NOMO-1 treated with DMSO at 0.1 percent for 48 hours (cell line): ENCODE data around the gene EGFL6.

ENCODE experiments used
- DNase-seq: peaks from one replicate; lab custom pipeline; 2025; ENCODE audit not compliant: unreplicated experiment; lab: John Stamatoyannopoulos, UW

The EGFL6 gene, protein sequence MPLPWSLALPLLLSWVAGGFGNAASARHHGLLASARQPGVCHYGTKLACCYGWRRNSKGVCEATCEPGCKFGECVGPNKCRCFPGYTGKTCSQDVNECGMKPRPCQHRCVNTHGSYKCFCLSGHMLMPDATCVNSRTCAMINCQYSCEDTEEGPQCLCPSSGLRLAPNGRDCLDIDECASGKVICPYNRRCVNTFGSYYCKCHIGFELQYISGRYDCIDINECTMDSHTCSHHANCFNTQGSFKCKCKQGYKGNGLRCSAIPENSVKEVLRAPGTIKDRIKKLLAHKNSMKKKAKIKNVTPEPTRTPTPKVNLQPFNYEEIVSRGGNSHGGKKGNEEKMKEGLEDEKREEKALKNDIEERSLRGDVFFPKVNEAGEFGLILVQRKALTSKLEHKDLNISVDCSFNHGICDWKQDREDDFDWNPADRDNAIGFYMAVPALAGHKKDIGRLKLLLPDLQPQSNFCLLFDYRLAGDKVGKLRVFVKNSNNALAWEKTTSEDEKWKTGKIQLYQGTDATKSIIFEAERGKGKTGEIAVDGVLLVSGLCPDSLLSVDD

DNA sequence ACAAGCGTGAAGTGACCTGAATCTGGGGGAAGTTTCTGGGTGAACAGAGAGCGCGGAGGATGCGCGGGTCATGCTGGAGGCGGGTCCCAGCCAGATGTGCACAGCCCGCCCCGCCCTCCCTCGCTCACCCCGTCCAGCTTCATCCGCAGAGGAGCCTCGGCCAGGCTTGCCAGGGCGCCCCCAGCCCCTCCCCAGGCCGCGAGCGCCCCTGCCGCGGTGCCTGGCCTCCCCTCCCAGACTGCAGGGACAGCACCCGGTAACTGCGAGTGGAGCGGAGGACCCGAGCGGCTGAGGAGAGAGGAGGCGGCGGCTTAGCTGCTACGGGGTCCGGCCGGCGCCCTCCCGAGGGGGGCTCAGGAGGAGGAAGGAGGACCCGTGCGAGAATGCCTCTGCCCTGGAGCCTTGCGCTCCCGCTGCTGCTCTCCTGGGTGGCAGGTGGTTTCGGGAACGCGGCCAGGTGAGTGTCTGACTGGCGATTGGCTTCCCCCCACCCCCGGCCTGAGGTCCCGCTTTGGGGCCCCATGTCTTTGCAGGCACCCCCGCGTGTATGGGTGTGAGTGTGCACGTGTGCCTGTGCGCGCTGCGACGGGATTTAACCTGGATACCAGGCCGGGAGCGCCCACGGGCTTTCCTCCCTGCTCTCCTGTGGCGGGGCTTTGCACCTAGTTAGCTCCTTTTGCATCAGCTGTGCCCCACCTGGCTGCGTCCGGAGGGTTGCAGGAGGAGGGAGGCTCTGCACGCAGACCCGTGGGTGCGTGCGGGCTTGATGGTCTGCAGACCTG lies at the start of gene EGFL6:
TSS of gene EGFL6 (plus strand) at position 123 of the 782 bp plus-strand sequence. CDS start at position 384, 261 bp downstream.
- no peak for DNase-seq

DNA sequence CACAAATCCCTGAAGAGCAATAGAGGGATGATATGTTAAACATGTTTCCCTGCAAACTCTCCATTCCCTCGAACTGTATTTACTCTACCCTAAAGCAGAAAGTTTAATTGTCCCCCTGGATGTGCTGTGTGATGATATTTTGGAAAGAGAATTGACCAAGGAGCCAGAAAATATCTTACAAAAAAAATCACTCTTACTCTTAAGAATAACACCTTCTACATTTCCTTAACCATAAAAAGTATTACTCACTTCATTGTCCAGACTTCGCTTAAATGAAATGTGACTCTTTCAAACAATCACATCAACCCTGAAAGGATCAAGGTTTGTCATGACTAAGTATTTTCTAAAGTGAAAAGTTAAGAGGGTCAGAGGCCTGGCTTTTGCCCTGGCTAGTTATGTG lies 49.0 kb upstream of the EGFL6 start:
- no peak for DNase-seq

DNA sequence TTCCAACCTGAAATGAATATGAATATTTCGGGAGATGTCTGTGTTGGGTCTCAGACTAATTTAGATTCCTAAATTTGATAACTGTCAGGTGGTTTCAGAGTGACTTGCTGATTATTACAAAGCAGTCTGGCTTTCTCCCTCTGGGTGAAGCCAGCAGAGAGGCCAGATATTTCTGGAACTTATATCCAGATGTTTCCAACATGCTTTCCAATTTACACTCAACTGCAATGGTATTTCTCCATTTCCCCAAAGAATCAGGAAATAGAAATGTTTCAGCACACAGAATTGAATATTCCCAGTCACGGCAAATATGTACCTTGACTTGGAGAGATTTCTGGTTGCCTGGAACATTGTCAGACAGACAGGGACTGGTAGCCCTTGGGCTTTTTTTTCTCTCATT lies 48.5 kb upstream of the EGFL6 start:
- no peak for DNase-seq

DNA sequence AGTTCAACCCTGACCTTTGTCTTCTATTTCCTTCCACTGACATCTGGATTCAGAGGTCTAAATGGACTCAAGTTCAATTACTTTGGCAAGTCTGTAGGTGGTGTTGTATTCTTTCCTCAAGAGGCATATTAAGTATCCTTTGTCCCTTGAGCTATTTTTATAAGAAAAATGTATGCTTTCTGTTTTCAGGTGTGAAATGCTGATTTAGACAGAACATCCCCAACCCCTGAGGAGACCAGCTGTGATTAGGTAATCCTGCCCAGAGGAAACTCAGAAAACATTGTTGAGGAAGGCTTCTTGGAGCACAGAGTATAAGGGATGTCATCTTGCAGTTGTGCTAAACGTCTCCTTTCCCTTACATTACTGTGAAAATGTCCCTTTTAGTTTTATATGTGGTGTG lies 46.6 kb upstream of the EGFL6 start:
- no peak for DNase-seq

DNA sequence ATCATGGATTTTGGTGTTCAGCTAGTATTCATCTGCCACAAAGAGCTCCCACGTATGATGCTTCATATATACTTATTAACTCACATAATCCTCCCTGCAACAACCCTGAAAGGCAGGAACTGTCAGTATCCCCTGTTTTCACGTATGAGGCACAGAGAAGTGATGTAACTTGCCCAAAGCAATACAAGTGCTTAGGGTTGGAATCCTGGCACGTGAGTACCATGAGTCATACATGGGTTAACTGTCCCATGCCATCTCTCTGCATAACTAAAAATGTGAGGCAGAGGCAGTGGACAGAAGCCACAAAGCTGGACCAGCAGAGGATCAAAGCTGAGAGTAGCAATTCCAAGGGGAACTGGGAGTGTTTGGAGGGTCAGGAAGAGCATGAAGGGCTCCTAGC lies 35.7 kb upstream of the EGFL6 start:
- DNase-seq: peak; percentile 1

DNA sequence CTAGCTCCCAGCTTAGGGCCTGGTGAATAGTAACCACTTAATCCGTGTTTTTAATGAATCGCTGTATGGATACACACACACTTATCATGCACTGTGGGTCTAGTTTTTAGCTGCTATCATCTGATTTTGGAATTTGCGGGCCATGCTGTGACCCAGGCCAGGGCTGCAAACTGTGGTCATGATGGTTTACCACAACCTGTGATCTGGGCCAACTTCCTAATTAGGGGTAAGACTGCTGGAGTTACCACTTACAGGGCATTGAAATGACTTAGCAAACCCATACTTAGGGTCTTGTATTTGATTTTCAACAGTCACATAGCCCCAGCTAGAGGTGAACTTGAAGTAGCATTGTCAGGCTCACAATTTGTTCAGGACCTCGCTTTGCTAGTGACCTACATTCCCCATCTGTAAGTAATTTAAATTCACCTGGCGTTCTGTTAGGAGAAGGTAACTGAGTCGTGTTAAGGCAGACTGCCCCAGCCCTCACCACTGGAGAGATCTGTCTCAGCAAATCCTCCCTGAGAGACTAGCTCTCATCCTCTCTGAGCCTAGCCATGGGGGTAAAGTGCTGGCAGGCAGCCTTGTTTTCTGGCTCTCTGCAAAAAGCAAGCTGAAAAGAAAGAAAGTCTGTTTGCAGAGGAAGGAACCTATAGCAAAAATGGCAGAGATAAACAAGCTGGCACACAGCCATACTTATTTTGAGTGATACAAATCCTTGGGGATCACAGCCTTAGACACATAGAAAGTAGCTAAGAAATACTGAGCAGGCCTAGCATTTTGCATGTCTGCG lies 33.8 kb upstream of the EGFL6 start:
- DNase-seq: peak; percentile 2

DNA sequence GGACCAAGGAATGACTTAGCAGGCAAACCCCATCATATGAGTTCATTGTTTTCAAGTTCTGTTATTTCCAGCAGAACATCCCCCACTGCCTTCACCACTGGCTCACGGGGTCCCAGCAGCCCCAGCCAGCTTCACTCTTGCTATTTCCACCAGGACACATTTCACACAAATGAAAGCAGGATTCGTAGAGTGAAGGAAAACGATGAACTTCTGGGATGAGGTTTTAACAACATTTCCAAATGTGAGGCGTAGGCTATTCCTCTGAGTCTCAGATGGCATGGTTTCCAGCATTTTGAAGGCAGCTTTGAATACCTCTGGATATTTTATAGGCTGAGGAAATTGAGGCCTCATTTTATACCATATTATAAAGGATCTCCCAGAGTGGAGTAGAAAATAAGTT lies 32.9 kb upstream of the EGFL6 start:
- no peak for DNase-seq

DNA sequence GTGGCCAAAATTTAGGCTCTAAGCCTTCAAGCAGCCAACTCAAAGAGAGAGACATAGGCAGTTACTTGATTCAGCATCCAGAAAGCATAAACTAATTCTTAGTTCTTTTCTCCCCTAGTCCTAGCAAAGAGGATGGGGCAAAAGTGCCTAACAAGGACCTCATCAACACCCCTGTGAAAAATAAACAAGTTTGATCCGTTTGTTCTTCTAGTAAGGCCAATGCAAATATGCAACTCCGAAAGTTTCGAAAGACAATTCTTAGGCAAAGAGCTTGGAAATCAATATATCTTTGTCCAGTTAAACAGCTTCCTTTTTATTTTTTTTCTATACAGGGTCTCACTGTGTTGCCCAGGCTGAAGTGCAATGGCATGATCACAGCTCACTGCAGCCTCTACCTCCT lies 31.0 kb upstream of the EGFL6 start:
- DNase-seq: no peak

DNA sequence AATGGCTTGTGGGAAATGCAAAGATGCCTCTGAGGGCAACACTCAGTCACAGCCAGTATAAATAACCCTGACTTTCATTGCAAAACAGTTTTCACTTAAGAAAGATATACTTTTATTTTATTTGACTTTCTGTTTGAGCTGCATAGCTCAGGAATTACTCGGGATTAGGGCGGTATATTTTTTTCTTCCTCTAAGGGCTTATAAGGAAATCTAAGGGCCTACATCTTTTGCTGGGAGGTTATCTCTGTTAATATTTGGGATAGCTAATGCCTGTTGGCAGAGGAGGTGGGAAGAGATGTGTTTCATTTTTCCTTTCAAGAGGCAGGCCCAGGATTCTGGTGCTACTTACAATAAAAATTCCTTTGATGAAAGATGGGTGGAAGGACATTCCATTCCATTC lies 28.8 kb upstream of the EGFL6 start:
- DNase-seq: no peak

DNA sequence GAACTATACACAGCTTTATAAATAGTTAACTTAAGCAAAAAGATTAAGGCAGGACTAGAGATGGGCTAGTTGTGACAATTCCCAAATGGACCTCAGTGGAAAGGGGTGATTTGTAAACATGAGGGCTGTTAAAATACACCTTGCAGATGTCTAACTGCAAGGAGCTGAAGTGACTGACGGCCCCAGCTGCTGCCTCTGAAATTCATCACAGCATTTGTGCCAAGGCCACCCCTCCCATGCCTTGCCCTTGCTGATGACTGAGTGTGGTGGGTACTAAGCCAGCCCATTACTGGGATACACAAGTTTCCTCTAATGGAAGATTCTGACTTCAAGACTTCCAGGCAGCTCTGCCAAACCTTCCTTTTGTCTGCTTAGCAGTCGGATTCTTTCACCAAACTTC lies 23.7 kb upstream of the EGFL6 start:
- no peak for DNase-seq

DNA sequence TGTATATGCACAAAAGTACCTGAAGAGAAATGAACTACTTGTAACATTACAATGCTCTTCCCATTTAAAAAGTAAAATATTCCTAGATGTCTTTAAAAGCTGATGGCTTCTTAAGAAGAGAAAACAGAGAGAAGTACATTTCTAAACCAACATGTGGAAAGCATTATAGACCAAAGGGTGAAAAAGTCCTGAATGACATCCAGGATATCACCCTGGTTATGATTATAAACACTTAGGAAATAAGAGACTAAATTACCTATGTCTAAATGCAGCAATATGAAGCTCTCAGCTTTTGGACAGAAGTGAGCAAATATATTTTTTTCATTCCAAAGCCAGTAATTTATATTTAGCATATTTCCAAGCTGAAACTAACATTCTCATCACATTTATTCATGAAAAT lies 21.7 kb upstream of the EGFL6 start:
- no peak for DNase-seq

DNA sequence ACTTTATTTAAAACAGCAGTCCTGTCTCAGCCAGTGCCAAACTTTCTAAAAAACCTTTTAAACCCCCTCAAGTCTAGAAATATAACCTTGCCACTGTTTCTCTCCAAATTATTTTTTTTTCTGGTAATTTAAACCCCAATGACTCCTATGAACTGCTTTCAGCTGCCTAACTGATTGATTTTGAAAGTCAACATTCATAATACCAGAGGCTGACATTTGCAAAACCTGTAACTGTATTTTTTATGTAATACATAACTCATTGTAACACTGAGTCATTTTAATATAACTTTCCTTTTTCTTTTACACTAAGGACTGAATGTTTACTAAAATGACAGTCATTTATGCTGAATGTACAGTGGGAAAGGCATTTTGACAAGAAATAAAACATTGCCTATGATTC lies 19.1 kb upstream of the EGFL6 start:
- no peak for DNase-seq

DNA sequence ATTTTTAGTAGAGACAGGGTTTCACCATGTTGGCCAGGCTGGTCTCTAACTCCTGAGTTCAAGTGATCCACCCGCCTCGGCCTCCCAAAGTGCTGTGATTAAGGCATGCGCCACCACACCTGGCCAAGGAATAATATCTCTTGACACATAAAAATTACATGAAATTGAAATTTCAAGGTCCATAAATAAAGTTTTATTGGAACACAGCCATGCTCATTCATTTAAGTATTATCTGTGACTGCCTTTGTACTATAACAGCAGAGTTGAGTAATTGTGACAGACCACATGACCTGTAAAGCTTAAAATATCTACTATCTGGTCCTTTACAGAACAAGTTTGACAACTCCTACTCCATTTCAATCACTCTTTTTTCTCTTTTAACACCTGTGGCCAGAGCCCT lies 17.8 kb upstream of the EGFL6 start:
- DNase-seq: no peak

DNA sequence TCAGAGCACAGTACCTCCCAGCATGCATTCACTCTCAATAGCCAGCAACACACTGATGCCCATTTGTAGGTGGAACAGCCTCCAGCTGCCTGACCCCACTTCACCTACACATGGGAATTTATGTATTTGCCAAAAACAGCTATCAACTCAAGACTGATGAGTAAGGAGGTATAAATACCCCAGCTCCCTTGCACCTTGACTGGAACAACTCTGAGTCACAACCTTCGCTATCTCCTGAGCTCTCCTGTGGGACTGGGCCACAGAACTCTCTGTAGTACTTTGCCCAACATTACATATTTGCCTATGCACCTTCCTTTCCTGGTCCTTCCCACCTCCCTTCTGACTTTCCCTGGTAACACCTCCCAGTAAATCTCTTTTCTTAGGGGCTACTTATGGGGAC lies 16.5 kb upstream of the EGFL6 start:
- DNase-seq: no peak

DNA sequence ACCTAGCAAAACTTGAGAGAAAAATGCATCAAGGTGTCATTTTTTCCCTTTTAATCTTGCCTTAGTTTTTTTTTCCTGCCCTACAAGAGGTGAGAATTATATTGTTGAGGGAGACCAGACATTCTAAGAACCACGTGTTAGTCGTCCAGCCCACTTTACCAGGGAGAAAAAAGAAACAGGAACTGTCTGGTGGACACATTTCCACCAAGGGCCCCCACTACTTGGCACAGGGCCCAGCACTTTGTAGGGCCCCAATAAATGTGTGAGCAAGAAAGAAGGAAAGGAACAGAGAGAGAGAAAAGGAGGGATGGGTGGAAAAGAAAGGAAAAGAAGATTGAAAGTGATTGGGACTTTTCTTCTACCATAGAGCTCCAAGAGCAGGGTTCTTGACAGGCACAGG lies 3.9 kb upstream of the EGFL6 start:
- peak; percentile 21 for DNase-seq

DNA sequence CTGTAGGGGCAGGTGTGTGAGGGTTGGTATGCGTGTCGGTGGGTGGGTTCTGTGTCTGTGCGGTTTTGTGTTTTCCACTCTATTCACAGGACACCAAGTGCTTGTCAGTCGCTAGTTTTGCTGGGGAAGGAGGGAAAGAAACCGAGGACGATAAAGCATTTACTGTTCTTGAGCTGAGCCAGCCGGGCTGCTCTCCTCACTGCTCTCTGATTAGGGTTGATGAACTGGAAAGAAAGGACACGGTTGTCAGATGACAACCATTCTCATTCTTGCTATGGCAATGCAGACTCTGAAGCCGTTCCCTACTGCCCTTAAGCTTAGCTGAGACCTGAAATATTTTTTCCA lies 832 bp downstream of the EGFL6 start:
- no peak for DNase-seq

DNA sequence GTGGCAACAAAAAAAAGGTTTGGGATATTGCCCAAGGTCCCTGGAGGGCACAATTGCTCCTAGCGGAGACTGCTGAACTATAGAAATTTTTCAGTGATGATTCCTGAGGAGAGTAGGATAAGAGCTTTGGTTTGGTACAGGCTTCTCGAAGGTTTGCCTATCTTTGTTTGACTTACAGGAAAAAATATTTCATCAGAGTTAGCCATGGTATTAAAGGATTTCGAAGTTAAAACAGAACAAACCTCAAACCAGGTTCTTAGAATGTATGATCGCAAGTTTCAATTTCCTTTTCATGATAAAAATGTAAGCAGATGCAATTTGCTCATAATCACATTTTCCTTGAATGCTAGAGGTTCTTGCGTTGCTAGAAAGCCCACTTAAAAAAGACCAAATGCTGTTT lies 1.7 kb downstream of the EGFL6 start:
- no peak for DNase-seq

DNA sequence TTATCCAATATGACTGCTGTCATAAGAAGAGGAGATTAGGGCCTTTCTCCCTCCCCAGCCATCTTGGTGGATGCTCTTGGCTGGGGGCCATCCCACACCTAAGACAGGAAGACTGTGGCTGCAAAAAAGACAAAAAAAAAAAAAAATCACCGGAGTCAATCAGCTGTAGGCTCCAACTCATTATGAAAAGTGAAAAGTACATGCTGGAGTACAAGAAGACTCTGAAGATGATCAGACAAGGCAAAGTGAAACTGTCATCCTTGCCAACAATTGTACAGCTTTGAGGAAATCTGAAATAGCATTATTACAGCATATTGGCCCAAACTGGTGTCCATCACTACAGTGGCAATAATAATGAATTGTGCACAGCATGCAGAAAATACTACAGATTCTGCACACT lies 5.2 kb downstream of the EGFL6 start:
- DNase-seq: no peak

DNA sequence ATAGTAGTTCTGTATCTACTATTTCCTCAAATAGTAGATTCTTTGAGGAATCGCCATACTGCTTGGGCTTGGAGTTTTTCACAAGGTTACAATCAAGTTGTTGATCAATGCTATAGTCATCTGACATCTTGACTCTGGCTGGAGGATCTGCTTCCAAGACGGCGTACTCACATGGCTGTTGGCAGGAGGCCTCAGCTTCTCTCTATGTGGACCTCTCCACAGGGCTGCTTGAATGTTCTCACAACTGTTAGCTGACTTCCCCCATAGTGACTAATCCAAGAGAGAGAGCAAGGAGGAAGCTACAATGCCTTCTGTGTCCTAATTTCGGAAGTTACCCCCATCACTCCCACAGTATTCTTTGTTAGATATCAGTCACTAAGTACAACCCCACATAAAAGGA lies 10.3 kb downstream of the EGFL6 start:
- DNase-seq: peak; percentile 24

DNA sequence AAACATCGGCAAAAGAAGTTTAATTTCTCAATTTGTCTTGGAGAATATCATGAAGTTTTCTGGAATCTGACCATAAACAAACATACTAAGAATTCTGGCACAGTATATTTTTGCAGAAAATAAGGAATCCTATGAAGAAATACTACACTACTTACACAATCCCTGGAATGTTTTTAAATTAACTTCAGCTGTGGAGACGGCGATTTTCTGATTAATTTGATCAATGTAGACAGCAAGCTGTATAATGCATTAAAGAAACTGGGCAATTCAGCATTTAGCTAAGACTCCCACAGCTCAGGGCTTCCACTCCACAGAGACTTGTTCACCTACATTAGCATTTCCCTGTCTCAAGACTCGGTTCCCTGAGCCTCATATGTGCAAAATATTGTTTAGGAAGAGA lies 12.2 kb downstream of the EGFL6 start:
- no peak for DNase-seq

DNA sequence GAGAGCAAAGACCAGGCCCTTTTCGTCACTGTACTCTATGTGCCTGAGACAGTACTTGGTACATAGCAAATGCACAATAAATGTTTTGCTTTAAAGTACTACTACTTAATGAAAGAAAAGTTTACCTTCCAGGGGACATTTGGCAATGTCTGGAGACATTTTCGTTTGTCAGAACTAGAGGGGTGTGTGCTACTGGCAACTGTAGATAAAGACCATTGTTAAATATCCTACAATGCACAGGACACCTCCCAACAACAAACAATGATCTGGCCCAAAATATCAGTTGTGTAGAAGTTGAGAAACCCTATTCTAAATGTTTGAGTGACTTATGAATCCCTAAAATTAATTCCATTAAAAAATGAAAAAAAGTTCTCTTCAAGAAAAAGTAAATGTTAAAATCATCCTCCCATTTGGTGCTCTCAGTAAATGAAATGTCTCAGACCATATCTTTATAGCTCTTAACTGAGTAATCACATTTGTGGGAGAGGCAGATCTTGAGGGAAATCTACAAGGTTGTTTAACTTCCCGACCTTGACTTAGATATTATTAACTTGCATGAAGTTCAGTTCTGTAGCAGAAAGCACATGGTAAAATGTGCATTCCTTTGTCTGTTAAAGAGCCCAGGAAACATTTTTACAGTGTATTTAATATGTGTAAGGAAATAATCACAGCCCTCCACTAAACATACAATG lies 18.5 kb downstream of the EGFL6 start:
- DNase-seq: no peak
